ENCODE results near the gene FGF19.

FGF19 gene

GRCh38 chr11:69667619-69668604 lies 35.9 kb downstream of the FGF19 start:
- DNase-seq, result no peak

DNA sequence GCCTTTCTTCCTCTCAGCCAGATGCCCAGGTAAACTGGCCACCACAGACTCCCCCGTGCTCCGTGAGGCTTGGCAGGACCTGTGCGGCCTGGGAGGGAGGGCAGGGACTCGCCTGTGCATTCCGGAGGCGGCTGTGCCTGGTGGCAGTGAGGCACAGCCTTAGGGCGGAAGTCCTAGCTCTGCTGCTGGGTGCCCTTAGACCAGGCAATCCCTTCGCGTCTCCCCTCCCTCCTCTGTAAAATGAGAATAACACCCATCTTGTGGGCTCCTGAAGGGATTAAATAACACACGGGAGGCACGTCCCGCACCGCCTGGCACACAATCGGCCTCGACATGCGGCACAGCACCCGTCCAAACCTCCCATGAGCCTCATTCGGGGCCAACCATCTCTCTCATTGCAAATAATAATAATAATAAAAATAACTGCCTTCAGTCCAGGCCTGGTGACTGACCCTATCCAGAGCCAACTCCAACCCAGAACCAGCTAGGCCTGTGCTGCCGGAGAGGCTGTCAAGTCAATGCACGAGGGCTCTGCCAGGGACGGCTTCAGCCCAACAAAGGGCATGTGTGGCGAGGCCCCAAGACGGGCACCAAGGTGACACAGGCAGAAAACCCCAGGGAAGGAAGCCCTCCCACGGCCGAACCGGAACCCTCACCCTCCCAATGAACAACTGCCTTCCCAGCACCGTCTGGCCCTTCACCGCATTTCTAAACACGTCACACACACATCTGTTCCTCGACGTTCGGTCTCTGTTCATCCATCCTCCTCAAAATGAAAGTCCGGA lies 36.9 kb downstream of the FGF19 start:
- no peak for DNase-seq

DNA sequence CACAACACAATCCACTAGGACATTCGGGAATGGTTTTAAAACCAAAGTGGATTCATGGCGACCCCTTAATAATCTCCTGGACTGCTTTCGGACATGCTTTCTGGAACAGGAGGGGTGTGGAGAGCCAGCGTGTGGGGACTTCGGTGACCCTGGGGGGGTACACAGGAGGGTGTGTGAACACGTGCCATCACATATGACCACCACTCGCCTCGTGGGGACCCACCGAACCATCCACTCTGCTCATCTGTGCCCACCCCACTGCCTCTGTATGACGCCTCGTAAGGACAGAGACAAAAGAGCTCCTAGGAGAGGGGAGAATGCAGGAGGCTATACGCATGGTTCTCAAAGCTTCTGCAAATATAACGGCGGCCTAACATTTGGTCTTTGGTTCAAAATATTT lies 37.6 kb downstream of the FGF19 start:
- no peak for DNase-seq

DNA sequence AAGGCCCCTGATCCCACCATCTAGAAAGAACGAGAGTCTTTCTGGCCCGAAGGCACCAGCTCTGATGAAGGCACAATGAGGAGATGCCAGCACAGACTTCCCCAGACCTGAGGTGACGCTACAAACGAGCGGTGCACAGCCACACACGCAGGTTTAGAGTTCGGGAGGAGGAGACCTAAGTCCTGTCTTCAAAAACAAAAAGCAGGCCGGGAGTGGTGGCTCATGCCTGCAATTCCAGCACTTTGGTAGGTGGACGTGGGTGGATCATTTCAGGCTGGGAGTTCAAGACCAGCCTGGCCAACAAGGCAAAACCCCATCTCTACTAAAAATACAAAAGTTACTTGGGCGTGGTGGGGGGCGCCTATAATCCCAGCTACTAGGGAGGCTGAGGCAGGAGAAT lies 38.2 kb downstream of the FGF19 start:
- no peak for DNase-seq

DNA sequence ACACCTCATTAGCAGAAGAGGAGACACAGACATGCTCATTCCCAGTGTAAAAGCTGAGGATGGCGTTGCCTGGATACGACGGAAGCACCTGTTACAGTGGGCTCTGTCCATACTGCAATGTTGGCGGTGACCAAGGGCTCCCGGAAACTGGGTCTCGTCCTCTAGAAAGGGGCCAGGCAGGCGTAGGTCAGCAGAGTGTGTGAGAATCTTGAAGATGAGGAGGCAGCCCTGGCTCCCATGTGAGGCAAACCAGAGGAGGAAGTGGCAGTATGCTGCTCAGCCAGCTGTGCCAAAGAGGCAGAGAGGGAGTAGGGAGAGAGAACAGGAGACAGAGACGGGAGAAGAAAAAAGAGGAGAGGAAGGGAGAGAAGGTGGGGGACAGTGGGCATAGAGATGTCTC lies 38.9 kb downstream of the FGF19 start:
- DNase-seq, result no peak

GRCh38 chr11:69664103-69664775 lies 39.6 kb downstream of the FGF19 start:
- DNase-seq, result no peak

- DNase-seq, result no peak
These were observed 40.5 kb downstream of the FGF19 start for GRCh38 chr11:69663326-69663725.

GRCh38 chr11:69662806-69663205 lies 41.0 kb downstream of the FGF19 start:
- no peak for DNase-seq

GRCh38 chr11:69662021-69662698 lies 41.7 kb downstream of the FGF19 start:
- DNase-seq, result no peak

DNA sequence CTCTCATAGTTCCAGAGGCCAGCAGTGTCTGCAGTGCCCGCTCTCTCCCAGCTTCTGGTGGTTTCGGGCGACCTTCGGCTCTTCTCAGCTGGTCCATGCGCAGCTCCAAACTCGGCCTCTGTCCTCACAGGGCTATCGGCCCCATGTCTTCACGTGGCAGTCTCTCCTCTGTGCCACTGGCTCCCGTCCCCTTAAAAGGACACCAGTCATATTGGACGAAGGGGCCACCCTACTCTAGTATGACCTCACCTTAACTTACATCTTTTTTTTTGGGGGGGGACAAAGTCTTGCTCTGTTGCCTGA lies 42.5 kb downstream of the FGF19 start:
- DNase-seq, result no peak

- no peak for DNase-seq
These were observed 43.8 kb downstream of the FGF19 start for GRCh38 chr11:69660001-69660500.

DNA sequence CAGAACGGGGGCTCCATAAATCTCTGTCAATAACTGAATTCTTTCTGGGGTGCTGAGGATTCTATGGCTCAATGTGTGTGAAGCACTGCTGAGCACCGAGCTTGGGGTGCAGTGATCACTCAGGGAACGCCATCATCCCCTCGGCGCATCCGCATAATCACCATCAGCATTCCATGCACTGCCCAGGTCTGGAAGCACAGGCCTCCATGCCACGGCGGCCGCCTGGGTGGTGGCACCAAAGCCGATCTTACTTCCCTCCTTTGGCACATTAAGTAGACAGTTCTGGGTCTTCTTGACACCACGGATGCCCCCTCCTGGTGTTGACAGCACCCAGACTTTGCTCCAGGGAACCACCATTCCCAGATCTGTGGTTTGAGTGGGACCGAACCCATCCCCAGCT lies 44.2 kb downstream of the FGF19 start:
- DNase-seq, result no peak

- DNase-seq, result no peak
These were observed 45.0 kb downstream of the FGF19 start for GRCh38 chr11:69658626-69659450.

DNA sequence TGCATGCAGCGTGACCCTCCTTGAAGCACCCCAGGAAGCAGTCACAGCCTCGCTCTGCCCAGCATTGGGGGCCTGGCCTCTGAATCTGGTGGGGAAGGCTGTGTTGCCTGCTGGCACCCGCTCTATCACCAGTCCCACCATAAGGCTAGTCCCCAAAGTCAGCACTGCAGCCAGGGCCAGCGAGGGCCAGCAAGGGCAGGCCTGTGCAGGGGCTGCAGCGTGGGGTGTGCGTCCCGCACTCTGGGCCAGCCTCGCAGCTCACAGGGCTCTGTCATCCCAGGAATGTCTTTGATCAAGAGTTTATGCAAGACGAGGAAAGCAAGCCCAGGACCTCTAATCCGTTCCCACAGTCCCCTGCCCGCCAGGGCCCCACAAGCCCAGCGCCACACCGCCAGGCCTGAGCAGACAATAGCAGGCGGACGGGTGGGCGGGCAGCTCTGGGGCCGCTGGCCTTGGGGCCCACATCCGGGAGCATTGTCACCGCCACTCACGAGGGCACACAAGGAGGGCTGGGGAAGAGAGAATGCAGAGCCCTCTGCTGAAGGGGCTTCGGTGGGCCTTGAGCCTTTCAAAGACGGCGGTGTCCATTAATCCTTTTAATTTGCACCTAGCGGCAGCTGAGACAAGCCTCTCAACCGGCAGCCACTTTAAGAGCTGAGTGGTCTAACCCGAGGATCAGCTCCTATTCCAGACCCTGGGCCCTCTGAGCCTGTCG lies 45.8 kb downstream of the FGF19 start:
- DNase-seq, result no peak

DNA sequence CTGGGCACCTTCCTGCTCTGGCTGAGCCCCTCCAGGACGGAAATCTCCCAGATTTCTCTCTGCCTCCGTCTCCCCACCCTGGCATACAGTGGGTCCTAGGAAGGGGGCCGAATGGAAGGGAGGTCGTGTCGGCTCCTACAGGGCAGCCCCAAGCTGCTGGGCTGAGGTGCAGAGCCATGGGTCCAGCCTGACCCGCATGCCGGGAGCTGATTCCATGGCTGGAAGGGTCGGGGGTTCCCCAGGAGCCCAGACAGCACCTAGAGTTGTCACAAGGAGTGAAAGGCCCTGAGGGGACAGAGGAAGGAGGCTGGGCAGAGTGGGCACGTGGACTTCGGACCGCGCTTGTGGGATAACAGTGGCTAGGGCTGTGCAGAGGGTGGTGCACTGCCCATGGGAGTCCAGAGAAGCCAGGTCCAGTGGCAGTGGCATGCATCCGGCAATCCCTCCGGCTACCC lies 46.3 kb downstream of the FGF19 start:
- DNase-seq, result no peak

DNA sequence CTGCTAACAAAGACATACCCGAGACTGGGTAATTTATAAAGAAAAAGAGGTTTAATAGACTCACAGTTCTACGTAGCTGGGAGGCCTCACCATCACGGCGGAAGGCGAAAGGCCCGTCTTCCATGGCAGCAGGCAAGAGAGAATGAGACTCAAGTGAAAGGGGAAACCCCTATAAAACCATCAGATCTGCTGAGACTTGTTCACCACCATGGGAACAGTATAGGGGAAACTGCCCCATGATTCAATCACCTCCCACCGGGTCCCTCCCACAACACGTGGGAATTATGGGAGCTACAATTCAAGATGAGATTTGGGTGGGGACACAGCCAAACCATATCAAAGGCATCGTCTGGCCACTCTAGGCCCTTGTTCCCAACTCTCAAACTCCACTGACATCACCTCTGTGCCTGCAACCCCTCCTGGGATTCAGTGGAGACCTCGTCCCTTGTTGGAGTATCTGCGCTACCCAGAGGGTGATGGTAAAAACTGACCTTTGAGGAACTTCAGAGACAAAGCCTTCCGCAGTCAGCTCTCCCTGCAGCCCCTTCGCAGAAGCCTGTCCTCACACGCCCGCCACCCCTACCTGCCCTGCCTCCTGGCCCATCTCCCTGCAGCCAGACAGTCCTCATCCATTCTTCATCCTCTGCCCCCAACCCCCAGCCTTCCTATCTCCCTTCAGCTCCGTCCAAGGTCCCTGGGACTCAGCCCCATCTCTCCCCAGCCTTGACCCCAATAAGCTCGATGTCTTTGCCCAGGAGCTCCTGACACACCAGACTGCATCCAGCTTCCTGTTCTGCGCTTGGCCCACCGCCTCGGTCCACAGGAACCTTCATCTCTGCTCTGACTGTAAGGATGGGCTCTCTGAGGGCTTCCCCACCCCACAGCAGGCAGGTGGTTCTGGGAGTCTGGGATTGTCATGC lies 47.0 kb downstream of the FGF19 start:
- DNase-seq, result no peak

GRCh38 chr11:69655479-69656428 lies 48.1 kb downstream of the FGF19 start:
- DNase-seq, result no peak

GRCh38 chr11:69654660-69655478 lies 49.0 kb downstream of the FGF19 start:
- no peak for DNase-seq
